Panc1 (cell line): Measurements from ENCODE around the gene GRIK3. TPM values are rescaled to one million over a fixed set of nuclear protein-coding genes. Genes with fewer than 3 reads are reported as not detected.

Experiments used
- ATAC-seq: fragments of 200-7000 bp; cut with Tn5 transposase; 2 replicates; pipeline ENCODE4 v1.9.1; 2020; ENCODE audit warnings: mild to moderate bottlenecking, moderate library complexity
- BruUV-seq: library from RNA; stranded (reverse); fragments of 400-500 nt; replicated peaks from 2 replicates; lab custom pipeline; 2021; lab: Mats Ljungman, UMichigan
- CTCF ChIA-PET: fragments of 300-600 bp; sonication (Branson Sonifier 250); formaldehyde crosslinking; loops from one replicate; lab custom pipeline; 2022; ENCODE audit warnings: antibody characterized with exemption; lab: Charles Lee
- POLR2A ChIA-PET: fragments of 300-600 bp; sonication (Branson Sonifier 250); formaldehyde crosslinking; loops from one replicate; lab custom pipeline; 2022; ENCODE audit warnings: antibody characterized with exemption; lab: Charles Lee
- DNase-seq: peaks from one replicate; pipeline ENCODE4 v3.0.0-alpha.2; 2010; ENCODE audit warnings: low read depth, low spot score
- H3K27ac ChIP-seq: 2 replicates; pipeline ENCODE4 v1.5.1; 2011; ENCODE audit warnings: mild to moderate bottlenecking, low read length, inconsistent platforms
- H3K27me3 ChIP-seq: fragments of 200-500 bp; sonication (Bioruptor generic); 2 replicates; pipeline ENCODE4 v1.6.0; 2014; ENCODE audit warnings: low read length, inconsistent platforms; ENCODE audit not compliant: control insufficient read depth, insufficient read depth
- H3K36me3 ChIP-seq: fragments of 200-500 bp; sonication (Bioruptor generic); 2 replicates; pipeline ENCODE4 v1.5.1; 2014; ENCODE audit warnings: inconsistent platforms, mild to moderate bottlenecking, low read length, moderate library complexity; ENCODE audit not compliant: control insufficient read depth, insufficient read depth
- H3K4me1 ChIP-seq: 2 replicates; pipeline ENCODE4 v1.5.1; 2011; ENCODE audit warnings: inconsistent platforms, mild to moderate bottlenecking, low read length, moderate library complexity; ENCODE audit not compliant: control insufficient read depth, insufficient read depth
- H3K4me3 ChIP-seq, 2 experiments: 2 replicates each; pipeline ENCODE4 v1.5.1; 2011 to 2012; ENCODE audit warnings: low read depth in 2 of 2, low read length in 2 of 2, mild to moderate bottlenecking in 2 of 2, inconsistent platforms in 1 of 2, moderate library complexity in 1 of 2
- H3K9me3 ChIP-seq: fragments of 200-500 bp; sonication (Bioruptor generic); 2 replicates; pipeline ENCODE4 v1.5.1; 2014; ENCODE audit warnings: low read depth, mild to moderate bottlenecking, inconsistent platforms, low read length, moderate library complexity; ENCODE audit not compliant: control insufficient read depth, insufficient read depth
- POLR2AphosphoS5 ChIP-seq: IDR thresholded peaks from 2 replicates; pipeline ENCODE4 v1.6.1; 2012; ENCODE audit warnings: mild to moderate bottlenecking, low read depth, low read length, moderate library complexity
- SIN3A ChIP-seq: IDR thresholded peaks from 2 replicates; pipeline ENCODE4 v1.6.1; 2012; ENCODE audit warnings: low read depth, mild to moderate bottlenecking, low read length, moderate library complexity, borderline replicate concordance; ENCODE audit not compliant: insufficient read depth
- TCF7L2 ChIP-seq: IDR thresholded peaks from 2 replicates; pipeline ENCODE4 v1.6.1; 2011; ENCODE audit warnings: mild to moderate bottlenecking, low read depth, low read length, inconsistent platforms
- in situ Hi-C: cut with HindIII; loops from 2 replicates; pipeline ENCODE4 v1.10.0; 2016; ENCODE audit warnings: low sequenced_read_pairs, low pct_unique_long_range_greater_than_20kb
- intact Hi-C: fragments of 100-400 bp; cut with micrococcal nuclease; formaldehyde crosslinking; loops from one replicate; pipeline ENCODE4 v1.10.0; 2022; ENCODE audit not compliant: unreplicated experiment
- total RNA-seq: library from RNA; stranded (reverse); gene quantifications from one replicate; pipeline ENCODE4 v1.2.1, GENCODE V29; 2021; ENCODE audit not compliant: unreplicated experiment
- TF ChIP-seq, protein P1 (sequence below), 2 experiments: IDR thresholded peaks; 2 replicates each; pipeline ENCODE4 v1.6.1; 2011 to 2012; ENCODE audit warnings: low read depth in 2 of 2, control low read depth in 1 of 2, low read length in 1 of 2, mild to moderate bottlenecking in 1 of 2, moderate library complexity in 1 of 2; ENCODE audit not compliant: insufficient read depth in 1 of 2
- TF ChIP-seq, protein P2 (sequence below): fragments of 450-650 bp; IDR thresholded peaks from 2 replicates; pipeline ENCODE4 v1.5.1; 2017; ENCODE audit warnings: mild to moderate bottlenecking

Gene GRIK3
- total RNA-seq, 1 experiment from 2014 or later = not detected

DNA sequence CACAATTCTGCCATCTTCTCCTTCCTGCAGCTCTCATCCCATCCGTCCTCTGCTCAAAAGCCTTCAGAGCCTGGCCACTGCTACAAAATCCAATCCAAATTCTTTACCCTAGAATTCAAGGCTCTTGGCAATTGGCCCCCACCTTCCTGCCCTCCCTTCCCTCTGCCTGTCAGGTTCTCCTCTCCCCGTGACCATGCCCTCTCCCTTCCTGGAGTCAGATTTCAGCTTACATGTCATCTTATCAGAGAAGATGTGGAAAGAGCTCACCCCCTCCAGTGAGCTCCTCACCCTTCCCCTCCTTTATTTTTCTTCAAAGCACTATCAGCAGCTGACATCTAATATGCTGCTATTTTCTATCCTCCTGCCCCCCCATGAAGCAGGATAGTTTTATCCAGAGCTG is 86.9 kb downstream of the GRIK3 start:
- no peak overlapping the region for H3K27ac ChIP-seq
- H3K4me1 ChIP-seq = no peaks in the 10 kb centered on the region
- POLR2A ChIA-PET = no interaction called here
- peaks cover 2% of the 10 kb centered on the region; the same call in 1 of the 2 replicates for H3K27me3 ChIP-seq
- H3K36me3 ChIP-seq = no peaks in the 10 kb centered on the region
- ATAC-seq (no peak), DNase-seq (no peak)
- in situ Hi-C loops (no loop called here), intact Hi-C loops (no loop called here)
- H3K4me3 ChIP-seq = no peak overlapping the region
- H3K9me3 ChIP-seq = no peaks in the 10 kb centered on the region
- CTCF ChIA-PET = no interaction called here
- BruUV-seq = no TSS peak
- TF ChIP-seq, protein P1, sequence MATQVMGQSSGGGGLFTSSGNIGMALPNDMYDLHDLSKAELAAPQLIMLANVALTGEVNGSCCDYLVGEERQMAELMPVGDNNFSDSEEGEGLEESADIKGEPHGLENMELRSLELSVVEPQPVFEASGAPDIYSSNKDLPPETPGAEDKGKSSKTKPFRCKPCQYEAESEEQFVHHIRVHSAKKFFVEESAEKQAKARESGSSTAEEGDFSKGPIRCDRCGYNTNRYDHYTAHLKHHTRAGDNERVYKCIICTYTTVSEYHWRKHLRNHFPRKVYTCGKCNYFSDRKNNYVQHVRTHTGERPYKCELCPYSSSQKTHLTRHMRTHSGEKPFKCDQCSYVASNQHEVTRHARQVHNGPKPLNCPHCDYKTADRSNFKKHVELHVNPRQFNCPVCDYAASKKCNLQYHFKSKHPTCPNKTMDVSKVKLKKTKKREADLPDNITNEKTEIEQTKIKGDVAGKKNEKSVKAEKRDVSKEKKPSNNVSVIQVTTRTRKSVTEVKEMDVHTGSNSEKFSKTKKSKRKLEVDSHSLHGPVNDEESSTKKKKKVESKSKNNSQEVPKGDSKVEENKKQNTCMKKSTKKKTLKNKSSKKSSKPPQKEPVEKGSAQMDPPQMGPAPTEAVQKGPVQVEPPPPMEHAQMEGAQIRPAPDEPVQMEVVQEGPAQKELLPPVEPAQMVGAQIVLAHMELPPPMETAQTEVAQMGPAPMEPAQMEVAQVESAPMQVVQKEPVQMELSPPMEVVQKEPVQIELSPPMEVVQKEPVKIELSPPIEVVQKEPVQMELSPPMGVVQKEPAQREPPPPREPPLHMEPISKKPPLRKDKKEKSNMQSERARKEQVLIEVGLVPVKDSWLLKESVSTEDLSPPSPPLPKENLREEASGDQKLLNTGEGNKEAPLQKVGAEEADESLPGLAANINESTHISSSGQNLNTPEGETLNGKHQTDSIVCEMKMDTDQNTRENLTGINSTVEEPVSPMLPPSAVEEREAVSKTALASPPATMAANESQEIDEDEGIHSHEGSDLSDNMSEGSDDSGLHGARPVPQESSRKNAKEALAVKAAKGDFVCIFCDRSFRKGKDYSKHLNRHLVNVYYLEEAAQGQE (IDR thresholded peaks at IDR 0.05; ENCODE audit: insufficient read depth in 1 of 2, low read depth in 2 of 2, low read length in 1 of 2) = no peak
- TF ChIP-seq, protein P2, sequence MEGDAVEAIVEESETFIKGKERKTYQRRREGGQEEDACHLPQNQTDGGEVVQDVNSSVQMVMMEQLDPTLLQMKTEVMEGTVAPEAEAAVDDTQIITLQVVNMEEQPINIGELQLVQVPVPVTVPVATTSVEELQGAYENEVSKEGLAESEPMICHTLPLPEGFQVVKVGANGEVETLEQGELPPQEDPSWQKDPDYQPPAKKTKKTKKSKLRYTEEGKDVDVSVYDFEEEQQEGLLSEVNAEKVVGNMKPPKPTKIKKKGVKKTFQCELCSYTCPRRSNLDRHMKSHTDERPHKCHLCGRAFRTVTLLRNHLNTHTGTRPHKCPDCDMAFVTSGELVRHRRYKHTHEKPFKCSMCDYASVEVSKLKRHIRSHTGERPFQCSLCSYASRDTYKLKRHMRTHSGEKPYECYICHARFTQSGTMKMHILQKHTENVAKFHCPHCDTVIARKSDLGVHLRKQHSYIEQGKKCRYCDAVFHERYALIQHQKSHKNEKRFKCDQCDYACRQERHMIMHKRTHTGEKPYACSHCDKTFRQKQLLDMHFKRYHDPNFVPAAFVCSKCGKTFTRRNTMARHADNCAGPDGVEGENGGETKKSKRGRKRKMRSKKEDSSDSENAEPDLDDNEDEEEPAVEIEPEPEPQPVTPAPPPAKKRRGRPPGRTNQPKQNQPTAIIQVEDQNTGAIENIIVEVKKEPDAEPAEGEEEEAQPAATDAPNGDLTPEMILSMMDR = no peak
- TF ChIP-seq SIN3A (no peak), POLR2AphosphoS5 (no peak), TCF7L2 (no peak)

DNA sequence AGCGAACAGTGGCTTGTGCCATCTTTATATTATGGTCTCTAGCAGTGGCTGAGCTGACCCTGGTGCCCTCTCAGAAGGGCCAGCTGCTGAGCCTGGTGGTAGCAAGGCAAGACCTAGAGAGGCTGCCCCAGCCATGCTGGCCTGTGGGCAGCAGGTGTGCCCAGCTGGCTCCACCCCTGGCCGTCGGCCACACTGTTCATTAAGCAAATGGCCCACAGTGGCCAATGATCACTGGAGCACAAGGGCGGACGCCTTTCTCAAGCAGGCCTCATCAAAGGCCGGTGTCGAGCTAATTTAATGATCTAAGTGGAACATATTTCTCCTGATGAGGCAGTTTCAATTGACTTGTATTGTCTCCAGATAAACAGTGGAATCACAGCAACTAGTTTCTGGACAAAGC is 89.4 kb downstream of the GRIK3 start:
- POLR2A ChIA-PET = no interaction called here
- BruUV-seq = no TSS peak
- in situ Hi-C loops (no loop called here), intact Hi-C loops (no loop called here)
- Histone ChIP-seq H3K27ac (no peak overlapping the region), H3K27me3 (peaks cover 14% of the 10 kb centered on the region), H3K4me3 (no peak overlapping the region), H3K36me3 (no peaks in the 10 kb centered on the region), H3K4me1 (no peaks in the 10 kb centered on the region), H3K9me3 (no peaks in the 10 kb centered on the region)
- CTCF ChIA-PET = no interaction called here
- ATAC-seq = no peak
- no peak for DNase-seq
- TF ChIP-seq, protein P1 (IDR thresholded peaks at IDR 0.05; ENCODE audit: insufficient read depth in 1 of 2, low read depth in 2 of 2, low read length in 1 of 2) = no peak
- no peak for TF ChIP-seq TCF7L2
- TF ChIP-seq, protein P2 = no peak
- TF ChIP-seq POLR2AphosphoS5 = no peak
- no peak for TF ChIP-seq SIN3A
